Mucosa of stomach (tissue), 1 donor: Measurements from ENCODE around the gene KRT71.

ENCODE experiments used
- H3K27me3 ChIP-seq: one replicate; pipeline ENCODE4 v1.7.0; 2013; ENCODE audit warnings: mild to moderate bottlenecking, low read length; ENCODE audit not compliant: control insufficient read depth, insufficient read depth
- H3K36me3 ChIP-seq: one replicate; pipeline ENCODE4 v1.7.0; 2013; ENCODE audit warnings: low read length; ENCODE audit not compliant: control insufficient read depth, insufficient read depth
- H3K4me1 ChIP-seq: one replicate; pipeline ENCODE4 v1.7.0; 2013; ENCODE audit warnings: mild to moderate bottlenecking, low read length; ENCODE audit not compliant: control insufficient read depth, insufficient read depth
- H3K4me3 ChIP-seq: one replicate; pipeline ENCODE4 v1.7.0; 2013; ENCODE audit warnings: low read length
- H3K9ac ChIP-seq: one replicate; pipeline ENCODE4 v1.7.0; 2013; ENCODE audit warnings: mild to moderate bottlenecking, low read length, moderate library complexity
- H3K9me3 ChIP-seq: one replicate; pipeline ENCODE4 v1.7.0; 2013; ENCODE audit warnings: mild to moderate bottlenecking, low read length, moderate library complexity; ENCODE audit not compliant: control insufficient read depth
- donor health status: Pancreatic carcinoma.

The KRT71 gene

GRCh38 chr12:52573306-52573705 is 20.4 kb upstream of the KRT71 start:
- Histone ChIP-seq H3K9me3 (no peaks in the 10 kb centered on the region), H3K4me3 (no peak overlapping the region), H3K27me3 (no peaks in the 10 kb centered on the region), H3K36me3 (no peaks in the 10 kb centered on the region), H3K4me1 (no peaks in the 10 kb centered on the region), H3K9ac (no peak overlapping the region)

- Histone ChIP-seq H3K9me3 (no peaks in the 10 kb centered on the region), H3K4me1 (no peaks in the 10 kb centered on the region), H3K36me3 (no peaks in the 10 kb centered on the region), H3K9ac (no peak overlapping the region), H3K4me3 (no peak overlapping the region), H3K27me3 (peaks cover 14% of the 10 kb centered on the region)
Measured at GRCh38 chr12:52570511-52570910, 17.6 kb upstream of the KRT71 start.

GRCh38 chr12:52568111-52568510 is 15.2 kb upstream of the KRT71 start:
- Histone ChIP-seq H3K9me3 (no peaks in the 10 kb centered on the region), H3K27me3 (peaks cover 17% of the 10 kb centered on the region), H3K4me3 (no peak overlapping the region), H3K4me1 (no peaks in the 10 kb centered on the region), H3K9ac (no peak overlapping the region), H3K36me3 (no peaks in the 10 kb centered on the region)

GRCh38 chr12:52566847-52567291 is 13.9 kb upstream of the KRT71 start:
- H3K4me1 ChIP-seq: no peaks in the 10 kb centered on the region
- H3K4me3 ChIP-seq: no peak overlapping the region
- H3K27me3 ChIP-seq: peaks cover 17% of the 10 kb centered on the region
- no peaks in the 10 kb centered on the region for H3K9me3 ChIP-seq
- H3K36me3 ChIP-seq: no peaks in the 10 kb centered on the region
- no peak overlapping the region for H3K9ac ChIP-seq

GRCh38 chr12:52564582-52564981 is 11.6 kb upstream of the KRT71 start:
- Histone ChIP-seq H3K27me3 (peaks cover 17% of the 10 kb centered on the region), H3K4me1 (no peaks in the 10 kb centered on the region), H3K4me3 (no peak overlapping the region)

GRCh38 chr12:52561880-52562449 is 9.0 kb upstream of the KRT71 start:
- Histone ChIP-seq H3K36me3 (no peaks in the 10 kb centered on the region), H3K4me1 (no peaks in the 10 kb centered on the region), H3K27me3 (peaks cover 17% of the 10 kb centered on the region), H3K9me3 (no peaks in the 10 kb centered on the region), H3K4me3 (no peak overlapping the region), H3K9ac (no peak overlapping the region)

More at GRCh38 chr12:52564582-52564981, 11.6 kb upstream of the KRT71 start:
- H3K36me3 ChIP-seq: no peaks in the 10 kb centered on the region
- no peaks in the 10 kb centered on the region for H3K9me3 ChIP-seq
- H3K9ac ChIP-seq: no peak overlapping the region

GRCh38 chr12:52559979-52560378 is 7.0 kb upstream of the KRT71 start:
- H3K4me3 ChIP-seq: no peak overlapping the region

GRCh38 chr12:52558781-52559445 is 6.0 kb upstream of the KRT71 start:
- no peak overlapping the region for H3K4me3 ChIP-seq
- H3K9me3 ChIP-seq: no peaks in the 10 kb centered on the region
- peaks cover 8% of the 10 kb centered on the region for H3K27me3 ChIP-seq
- H3K36me3 ChIP-seq: no peaks in the 10 kb centered on the region
- H3K4me1 ChIP-seq: no peaks in the 10 kb centered on the region
- no peak overlapping the region for H3K9ac ChIP-seq

More at GRCh38 chr12:52559979-52560378, 7.0 kb upstream of the KRT71 start:
- H3K27me3 ChIP-seq: peaks cover 8% of the 10 kb centered on the region
- H3K36me3 ChIP-seq: no peaks in the 10 kb centered on the region
- no peak overlapping the region for H3K9ac ChIP-seq
- H3K9me3 ChIP-seq: no peaks in the 10 kb centered on the region
- H3K4me1 ChIP-seq: no peaks in the 10 kb centered on the region

GRCh38 chr12:52557476-52557875 is 4.5 kb upstream of the KRT71 start:
- H3K9me3 ChIP-seq: no peaks in the 10 kb centered on the region
- no peaks in the 10 kb centered on the region for H3K36me3 ChIP-seq
- peaks cover 8% of the 10 kb centered on the region for H3K27me3 ChIP-seq
- no peak overlapping the region for H3K4me3 ChIP-seq
- H3K9ac ChIP-seq: no peak overlapping the region
- H3K4me1 ChIP-seq: no peaks in the 10 kb centered on the region

GRCh38 chr12:52555577-52555976 is 2.6 kb upstream of the KRT71 start:
- Histone ChIP-seq H3K4me1 (no peaks in the 10 kb centered on the region), H3K36me3 (no peaks in the 10 kb centered on the region), H3K27me3 (peaks cover 8% of the 10 kb centered on the region), H3K4me3 (no peak overlapping the region), H3K9ac (no peak overlapping the region), H3K9me3 (no peaks in the 10 kb centered on the region)

- H3K4me3 ChIP-seq: no peak overlapping the region
- H3K36me3 ChIP-seq: no peaks in the 10 kb centered on the region
- H3K9ac ChIP-seq: no peak overlapping the region
- no peaks in the 10 kb centered on the region for H3K9me3 ChIP-seq
- no peaks in the 10 kb centered on the region for H3K4me1 ChIP-seq
- H3K27me3 ChIP-seq: no peaks in the 10 kb centered on the region
Measured at GRCh38 chr12:52552055-52552454, 890 bp downstream of the KRT71 start.

- Histone ChIP-seq H3K4me3 (no peak overlapping the region), H3K27me3 (no peaks in the 10 kb centered on the region), H3K36me3 (no peaks in the 10 kb centered on the region), H3K4me1 (no peaks in the 10 kb centered on the region), H3K9me3 (no peaks in the 10 kb centered on the region), H3K9ac (no peak overlapping the region)
Measured at GRCh38 chr12:52551216-52551865, 1.6 kb downstream of the KRT71 start.
